ENCODE results near the gene DNASE2.

DNA sequence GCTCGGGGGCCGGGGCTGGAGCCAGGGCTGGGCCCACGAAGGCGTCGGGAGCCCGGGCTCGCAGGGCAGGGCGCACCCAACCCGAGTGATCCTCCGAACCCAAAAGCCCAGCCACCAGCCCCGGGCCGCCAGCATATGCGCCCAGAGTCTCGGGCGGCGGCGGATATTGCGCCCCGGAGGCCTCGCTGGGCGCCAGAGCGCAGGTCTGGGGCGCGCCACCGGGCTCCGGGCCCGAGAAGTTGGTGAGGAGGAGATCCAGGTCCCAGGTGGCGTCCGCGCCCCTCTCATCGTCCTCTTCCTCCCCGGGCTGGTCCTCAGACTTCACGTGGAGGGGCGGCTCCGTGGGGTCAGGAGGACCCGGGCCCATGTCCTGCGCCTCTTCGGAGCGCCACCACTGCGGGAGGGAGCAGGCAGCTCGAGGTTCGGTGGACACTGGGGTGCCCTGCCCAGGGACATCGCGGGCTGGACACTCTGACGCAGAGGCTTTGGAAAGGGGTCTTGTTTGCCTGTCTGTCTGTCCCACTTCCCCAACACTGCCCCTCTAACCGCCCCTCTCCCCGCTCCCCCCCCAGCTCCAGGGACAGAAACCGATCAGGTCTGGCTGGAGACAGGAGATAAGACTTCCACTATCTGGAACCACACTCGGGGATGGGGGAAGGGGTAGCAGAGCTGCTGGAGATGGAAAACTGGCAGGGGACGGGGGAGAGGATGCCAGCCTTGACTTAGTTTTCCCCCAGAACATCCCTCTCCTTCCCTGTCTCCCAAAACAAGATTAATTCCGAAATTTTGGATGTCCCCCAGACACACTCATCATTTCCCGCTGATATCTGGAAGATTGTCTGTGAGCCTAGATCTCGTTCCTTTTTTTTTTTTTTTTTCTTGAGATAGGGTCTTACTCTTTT is 4.8 kb upstream of the DNASE2 start:
- no peak for TF ChIP-seq POLR2A (IDR thresholded peaks at IDR 0.05)
- TF ChIP-seq CTCF (IDR thresholded peaks at IDR 0.05), result no peak

Measured in transverse colon (tissue), 3 donors.